Retinal pigment epithelial cell (primary cell): Measurements from ENCODE around the gene CCDC57.

ENCODE experiments used
- DNase-seq: peaks from one replicate; pipeline ENCODE4 v3.0.0-alpha.2; 2010; ENCODE audit warnings: low read depth
- H3K4me3 ChIP-seq: 2 replicates; pipeline ENCODE4 v1.5.1; 2011; ENCODE audit warnings: mild to moderate bottlenecking, low read length, control low read depth, moderate library complexity
- TF ChIP-seq, protein P1 (sequence below): conservative IDR thresholded peaks from 2 replicates; pipeline ENCODE4 v1.5.1; 2011; ENCODE audit warnings: low read depth, low read length, control low read depth, inconsistent platforms

The CCDC57 gene

DNA sequence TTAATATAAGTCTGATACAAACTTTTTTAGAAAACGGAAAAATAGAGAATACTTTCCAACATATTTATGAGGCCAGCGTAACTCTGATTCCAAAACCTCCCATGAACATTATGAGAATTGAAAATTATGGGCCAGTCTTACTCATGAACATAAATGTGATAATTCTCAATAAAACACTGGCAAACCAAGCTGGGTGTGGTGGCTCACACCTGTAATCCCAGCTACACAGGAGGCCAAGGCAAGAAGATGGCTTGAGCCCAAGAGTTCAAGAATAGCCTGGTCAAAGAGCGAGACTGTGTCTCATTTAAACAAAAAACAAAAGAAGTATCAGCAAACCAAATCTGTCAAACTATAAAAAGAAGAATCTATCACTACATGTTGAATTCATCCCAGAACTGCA, 47.8 kb downstream of the CCDC57 start:
- TF ChIP-seq, protein P1, sequence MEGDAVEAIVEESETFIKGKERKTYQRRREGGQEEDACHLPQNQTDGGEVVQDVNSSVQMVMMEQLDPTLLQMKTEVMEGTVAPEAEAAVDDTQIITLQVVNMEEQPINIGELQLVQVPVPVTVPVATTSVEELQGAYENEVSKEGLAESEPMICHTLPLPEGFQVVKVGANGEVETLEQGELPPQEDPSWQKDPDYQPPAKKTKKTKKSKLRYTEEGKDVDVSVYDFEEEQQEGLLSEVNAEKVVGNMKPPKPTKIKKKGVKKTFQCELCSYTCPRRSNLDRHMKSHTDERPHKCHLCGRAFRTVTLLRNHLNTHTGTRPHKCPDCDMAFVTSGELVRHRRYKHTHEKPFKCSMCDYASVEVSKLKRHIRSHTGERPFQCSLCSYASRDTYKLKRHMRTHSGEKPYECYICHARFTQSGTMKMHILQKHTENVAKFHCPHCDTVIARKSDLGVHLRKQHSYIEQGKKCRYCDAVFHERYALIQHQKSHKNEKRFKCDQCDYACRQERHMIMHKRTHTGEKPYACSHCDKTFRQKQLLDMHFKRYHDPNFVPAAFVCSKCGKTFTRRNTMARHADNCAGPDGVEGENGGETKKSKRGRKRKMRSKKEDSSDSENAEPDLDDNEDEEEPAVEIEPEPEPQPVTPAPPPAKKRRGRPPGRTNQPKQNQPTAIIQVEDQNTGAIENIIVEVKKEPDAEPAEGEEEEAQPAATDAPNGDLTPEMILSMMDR, result no peak
- H3K4me3 ChIP-seq, result no peak overlapping the region
- DNase-seq, result no peak

DNA sequence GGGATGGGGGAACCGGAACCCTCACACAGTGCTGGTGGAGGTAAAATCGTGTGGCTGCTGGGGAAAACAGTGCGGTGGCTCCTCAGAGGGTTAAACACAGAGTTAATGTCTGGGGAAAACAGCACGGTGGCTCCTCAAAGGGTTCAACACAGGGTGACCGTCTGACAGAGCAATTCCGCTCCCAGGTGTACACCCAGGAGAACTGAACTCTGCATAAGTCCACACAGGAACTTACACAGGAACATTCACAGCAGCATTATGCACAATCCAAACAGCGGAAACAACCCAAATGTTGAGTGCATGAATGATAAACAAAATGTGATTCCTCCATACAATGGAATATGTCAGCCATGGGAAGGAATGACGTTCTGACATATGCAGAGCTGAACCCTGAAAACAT, 51.4 kb downstream of the CCDC57 start:
- H3K4me3 ChIP-seq, result no peak overlapping the region
- TF ChIP-seq, protein P1, result no peak
- DNase-seq, result no peak

DNA sequence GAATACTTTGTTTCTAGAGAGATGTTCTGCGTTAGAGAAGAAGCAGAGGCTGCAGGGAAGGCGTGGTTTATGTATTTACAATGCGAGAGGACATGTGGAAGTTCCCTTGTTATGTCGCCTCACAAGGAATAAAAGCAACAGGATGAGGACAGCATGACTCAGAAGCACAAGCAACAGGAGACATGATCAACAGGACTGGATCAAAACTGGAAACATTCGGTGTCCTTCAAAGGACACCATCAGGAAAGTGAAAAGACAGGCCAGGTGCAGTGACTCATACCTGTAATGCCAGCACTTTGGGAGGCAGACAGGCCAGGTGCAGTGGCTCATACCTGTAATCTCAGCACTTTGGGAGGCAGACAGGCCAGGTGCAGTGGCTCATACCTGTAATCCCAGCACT, 52.6 kb downstream of the CCDC57 start:
- no peak for DNase-seq
- TF ChIP-seq, protein P1, result no peak
- H3K4me3 ChIP-seq, result no peak overlapping the region

DNA sequence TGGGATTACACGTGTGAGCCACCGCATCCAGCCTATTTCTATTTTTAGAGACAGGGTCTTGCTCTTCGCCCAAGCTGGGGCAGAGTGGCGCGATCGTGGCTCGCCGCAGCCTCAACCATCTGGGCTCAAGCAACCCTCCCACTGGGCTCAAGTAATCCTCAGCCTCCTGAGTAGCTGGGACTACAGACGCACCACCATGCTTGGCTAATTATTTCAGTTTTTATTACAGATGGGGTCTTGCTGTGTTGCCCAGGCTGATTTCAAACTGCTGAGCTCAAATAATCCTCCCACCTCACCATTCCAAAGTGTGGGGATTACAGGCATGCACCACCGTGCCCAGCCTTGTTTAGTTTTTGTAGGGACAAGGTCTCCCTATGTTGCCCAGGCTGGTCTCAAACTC, 53.8 kb downstream of the CCDC57 start:
- H3K4me3 ChIP-seq, result no peak overlapping the region
- TF ChIP-seq, protein P1, result no peak
- DNase-seq, result no peak

DNA sequence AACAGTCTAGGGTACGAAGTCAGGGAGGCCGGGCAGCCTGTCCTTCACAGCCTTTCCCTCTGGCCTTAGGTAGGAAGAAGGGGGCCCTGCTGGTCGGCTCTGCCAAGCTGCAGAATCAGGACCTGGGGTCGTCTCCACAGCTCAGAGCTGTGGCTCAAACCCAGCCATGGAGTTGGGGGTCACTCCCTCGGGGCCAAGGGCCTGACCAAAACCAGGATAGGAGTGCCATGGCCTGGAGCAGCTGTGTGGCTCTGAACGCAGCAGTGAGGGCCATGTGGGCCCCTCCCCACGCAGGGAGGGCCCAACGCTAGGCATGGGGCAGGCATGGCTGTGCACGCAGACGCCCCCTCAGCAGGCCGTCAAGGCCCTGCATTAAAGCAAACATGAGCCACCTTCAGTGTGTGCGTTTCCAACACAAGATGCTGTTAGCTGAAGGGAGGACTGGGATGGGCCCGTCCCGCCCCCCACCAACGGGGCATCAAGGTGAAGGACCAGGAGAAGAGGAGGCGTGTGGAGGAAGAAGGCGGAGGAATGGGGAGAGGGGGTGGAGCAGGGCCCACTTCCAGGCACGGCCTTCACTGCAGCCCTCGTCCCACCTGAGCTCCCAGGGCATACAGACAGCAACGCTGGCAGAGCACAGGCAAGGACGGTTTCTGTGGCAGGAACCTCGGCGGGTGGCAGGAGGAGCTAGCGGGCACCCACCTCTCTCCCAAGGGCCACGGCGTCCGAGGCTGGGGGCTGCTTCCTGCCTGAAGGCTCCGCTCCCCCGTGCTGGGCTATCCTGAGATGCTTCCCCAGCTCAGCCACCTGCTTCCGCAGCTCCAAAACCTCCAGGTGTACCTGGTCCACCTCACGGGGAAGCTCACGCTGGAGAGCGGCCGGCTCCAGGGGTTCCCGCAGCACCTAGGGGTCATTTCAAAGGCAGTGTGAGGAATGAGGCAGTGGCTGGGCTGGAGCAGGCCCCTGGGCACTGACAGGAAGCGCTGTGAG, 55.3 kb downstream of the CCDC57 start:
- no peak overlapping the region for H3K4me3 ChIP-seq
- TF ChIP-seq, protein P1, result no peak
- DNase-seq, result no peak

DNA sequence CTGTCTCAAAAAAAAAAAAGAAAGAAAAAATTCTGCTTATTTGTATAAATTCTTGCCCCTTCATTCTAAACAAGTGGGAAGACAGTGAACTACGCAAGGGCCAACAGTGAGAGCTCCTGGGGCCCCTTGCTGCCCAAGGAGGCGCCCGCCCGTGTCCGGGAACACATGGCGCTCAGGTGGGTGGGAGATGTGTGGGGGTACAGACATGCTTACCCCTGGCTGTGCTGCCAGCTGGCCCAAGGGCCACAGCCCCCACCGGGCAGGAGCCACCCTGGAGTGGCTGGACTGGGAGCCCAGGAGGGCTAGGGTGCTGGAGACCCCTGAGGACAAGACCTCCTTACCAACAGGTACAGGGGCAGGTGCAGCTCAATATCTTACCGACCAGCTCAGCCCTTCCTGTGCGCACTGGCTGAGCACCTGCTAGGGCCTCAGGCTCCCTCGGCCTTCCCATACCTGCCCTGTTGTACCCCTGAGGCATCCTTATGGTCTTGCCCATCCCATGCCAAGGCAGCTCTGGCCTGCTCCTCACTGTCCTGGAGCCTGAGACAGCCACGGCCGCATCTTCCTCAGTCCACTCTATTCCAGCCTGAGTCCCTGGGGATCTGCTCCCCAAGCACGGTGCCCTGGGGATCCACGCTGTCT, 56.2 kb downstream of the CCDC57 start:
- no peak for DNase-seq
- TF ChIP-seq, protein P1, result no peak
- H3K4me3 ChIP-seq, result no peak overlapping the region

DNA sequence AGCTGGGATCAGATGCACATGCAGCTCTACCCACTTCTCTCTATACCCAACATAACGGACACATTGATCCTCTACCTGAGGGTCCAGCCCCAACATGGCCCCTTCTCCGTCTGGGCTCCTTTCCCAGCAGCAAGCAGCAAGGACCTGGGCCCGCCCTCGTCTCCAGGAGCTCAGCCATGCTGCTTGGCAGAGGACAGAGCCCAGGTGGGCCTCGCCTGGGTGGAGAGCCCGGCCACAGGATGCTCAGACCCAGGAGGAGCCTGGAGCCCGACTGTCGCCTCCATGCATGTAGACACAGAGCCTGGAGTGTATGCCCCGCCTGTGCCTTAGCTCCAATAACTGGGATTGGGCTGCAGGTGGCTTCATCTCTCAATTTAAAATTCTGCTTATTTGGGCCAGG, 57.0 kb downstream of the CCDC57 start:
- TF ChIP-seq, protein P1, result no peak
- H3K4me3 ChIP-seq, result no peak overlapping the region
- no peak for DNase-seq
